ENCODE results near the gene ACHE.

- no peak for TF ChIP-seq TAF1 (IDR thresholded peaks at IDR 0.05; ENCODE audit: borderline replicate concordance, low read depth, low read length)
- no peak for TF ChIP-seq POLR2A (IDR thresholded peaks at IDR 0.05; ENCODE audit: low read depth, low read length)
- no peak for TF ChIP-seq POLR2AphosphoS5 (IDR thresholded peaks at IDR 0.05; ENCODE audit: low read depth, low read length)
These were observed 46.5 kb upstream of the ACHE start for GRCh38 chr7:100942045-100942774.

Data from GM12892 (cell line).